GM12878 (cell line): Measurements from ENCODE around the gene AAGAB. TPM values are rescaled to one million over a fixed set of nuclear protein-coding genes. Genes with fewer than 3 reads are reported as not detected.

Experiments
- PAX5 ChIP-seq: IDR thresholded peaks from 2 replicates; pipeline ENCODE4 v1.6.1; 2011; ENCODE audit warnings: low read depth, low read length, borderline replicate concordance
- SUZ12 ChIP-seq: fragments of 200-600 bp; sonication (generic); IDR thresholded peaks from one replicate; pipeline ENCODE4 v1.6.1; 2018; ENCODE audit warnings: antibody characterized with exemption, mild to moderate bottlenecking; ENCODE audit not compliant: unreplicated experiment
- ZZZ3 ChIP-seq: IDR thresholded peaks from 2 replicates; pipeline ENCODE4 v1.6.1; 2011; ENCODE audit warnings: low read depth; ENCODE audit not compliant: control insufficient read depth, insufficient read length
- polyA plus RNA-seq, 11 experiments: library from polyadenylated mRNA; depleted of rRNA in 4 of 11; unstranded in 6 of 11; stranded (reverse) in 5 of 11; fragments of >200 nt; fragmentation: Nextera tagmentation in 4 of 11; fragmentation: Illumina TruSeq in 1 of 11; extraction: Ambion mirVana in 4 of 11; extraction: Trizol in 1 of 11; gene quantifications; 1 replicate in 1 of 11; 2 replicates in 10 of 11; pipeline versions ENCODE4 v1.2.1 to v1.2.3, GENCODE V29; 2011 to 2016; ENCODE audit warnings: inconsistent platforms in 2 of 11, missing spikeins in 2 of 11, low read depth in 1 of 11
- total RNA-seq, 4 experiments: library from RNA; depleted of rRNA in 3 of 4; stranded (reverse); fragments of >200 nt in 3 of 4; fragmentation: Illumina TruSeq in 1 of 4; extraction: Trizol in 1 of 4; gene quantifications; 2 replicates each; pipeline versions ENCODE4 v1.2.1 to v1.2.3, GENCODE V29; 2013 to 2021
- TF ChIP-seq, protein P1 (sequence below): fragments of 450-650 bp; IDR thresholded peaks from 2 replicates; pipeline ENCODE4 v1.6.1; 2017; ENCODE audit warnings: mild to moderate bottlenecking, moderate library complexity
- TF ChIP-seq, protein P2 (sequence below): IDR thresholded peaks from 2 replicates; pipeline ENCODE4 v1.6.1; 2012; ENCODE audit warnings: low read depth, low read length, improper control_type of control experiment
- TF ChIP-seq, protein P3 (sequence below): fragments of 450-650 bp; IDR thresholded peaks from 2 replicates; pipeline ENCODE4 v1.6.1; 2014; ENCODE audit warnings: mild to moderate bottlenecking

AAGAB gene
- total and polyA plus RNA-seq, 10 of the 15 experiments (the other 5 are each of a cell fraction or from before 2014, with no cell fraction given) = 11.4 to 62.3 (median 38.0) TPM

DNA sequence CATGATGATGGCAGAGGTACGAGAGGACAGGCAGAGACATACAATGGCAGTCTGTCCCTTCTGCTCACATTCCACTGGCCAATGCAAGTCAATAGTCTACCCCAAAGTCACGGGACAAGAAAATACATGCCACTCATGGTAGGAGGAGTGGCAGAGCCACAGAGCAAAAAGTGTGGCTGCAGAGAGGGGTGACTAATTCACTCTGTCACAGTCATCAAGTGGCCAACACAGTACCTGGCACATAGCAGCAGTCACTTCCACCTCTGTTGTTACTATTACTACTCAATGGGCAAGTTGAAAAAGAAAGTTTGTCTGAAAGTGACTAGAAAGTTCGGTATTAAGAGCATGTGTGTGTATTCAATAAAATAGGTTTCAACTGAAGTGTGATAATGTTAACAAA, 97.6 kb downstream of the AAGAB start (continued):
- TF ChIP-seq, protein P1, sequence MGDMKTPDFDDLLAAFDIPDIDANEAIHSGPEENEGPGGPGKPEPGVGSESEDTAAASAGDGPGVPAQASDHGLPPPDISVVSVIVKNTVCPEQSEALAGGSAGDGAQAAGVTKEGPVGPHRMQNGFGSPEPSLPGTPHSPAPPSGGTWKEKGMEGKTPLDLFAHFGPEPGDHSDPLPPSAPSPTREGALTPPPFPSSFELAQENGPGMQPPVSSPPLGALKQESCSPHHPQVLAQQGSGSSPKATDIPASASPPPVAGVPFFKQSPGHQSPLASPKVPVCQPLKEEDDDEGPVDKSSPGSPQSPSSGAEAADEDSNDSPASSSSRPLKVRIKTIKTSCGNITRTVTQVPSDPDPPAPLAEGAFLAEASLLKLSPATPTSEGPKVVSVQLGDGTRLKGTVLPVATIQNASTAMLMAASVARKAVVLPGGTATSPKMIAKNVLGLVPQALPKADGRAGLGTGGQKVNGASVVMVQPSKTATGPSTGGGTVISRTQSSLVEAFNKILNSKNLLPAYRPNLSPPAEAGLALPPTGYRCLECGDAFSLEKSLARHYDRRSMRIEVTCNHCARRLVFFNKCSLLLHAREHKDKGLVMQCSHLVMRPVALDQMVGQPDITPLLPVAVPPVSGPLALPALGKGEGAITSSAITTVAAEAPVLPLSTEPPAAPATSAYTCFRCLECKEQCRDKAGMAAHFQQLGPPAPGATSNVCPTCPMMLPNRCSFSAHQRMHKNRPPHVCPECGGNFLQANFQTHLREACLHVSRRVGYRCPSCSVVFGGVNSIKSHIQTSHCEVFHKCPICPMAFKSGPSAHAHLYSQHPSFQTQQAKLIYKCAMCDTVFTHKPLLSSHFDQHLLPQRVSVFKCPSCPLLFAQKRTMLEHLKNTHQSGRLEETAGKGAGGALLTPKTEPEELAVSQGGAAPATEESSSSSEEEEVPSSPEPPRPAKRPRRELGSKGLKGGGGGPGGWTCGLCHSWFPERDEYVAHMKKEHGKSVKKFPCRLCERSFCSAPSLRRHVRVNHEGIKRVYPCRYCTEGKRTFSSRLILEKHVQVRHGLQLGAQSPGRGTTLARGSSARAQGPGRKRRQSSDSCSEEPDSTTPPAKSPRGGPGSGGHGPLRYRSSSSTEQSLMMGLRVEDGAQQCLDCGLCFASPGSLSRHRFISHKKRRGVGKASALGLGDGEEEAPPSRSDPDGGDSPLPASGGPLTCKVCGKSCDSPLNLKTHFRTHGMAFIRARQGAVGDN = no peak
- TF ChIP-seq PAX5 = no peak
- TF ChIP-seq, protein P2, sequence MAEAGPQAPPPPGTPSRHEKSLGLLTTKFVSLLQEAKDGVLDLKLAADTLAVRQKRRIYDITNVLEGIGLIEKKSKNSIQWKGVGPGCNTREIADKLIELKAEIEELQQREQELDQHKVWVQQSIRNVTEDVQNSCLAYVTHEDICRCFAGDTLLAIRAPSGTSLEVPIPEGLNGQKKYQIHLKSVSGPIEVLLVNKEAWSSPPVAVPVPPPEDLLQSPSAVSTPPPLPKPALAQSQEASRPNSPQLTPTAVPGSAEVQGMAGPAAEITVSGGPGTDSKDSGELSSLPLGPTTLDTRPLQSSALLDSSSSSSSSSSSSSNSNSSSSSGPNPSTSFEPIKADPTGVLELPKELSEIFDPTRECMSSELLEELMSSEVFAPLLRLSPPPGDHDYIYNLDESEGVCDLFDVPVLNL = no peak
- TF ChIP-seq, protein P3, sequence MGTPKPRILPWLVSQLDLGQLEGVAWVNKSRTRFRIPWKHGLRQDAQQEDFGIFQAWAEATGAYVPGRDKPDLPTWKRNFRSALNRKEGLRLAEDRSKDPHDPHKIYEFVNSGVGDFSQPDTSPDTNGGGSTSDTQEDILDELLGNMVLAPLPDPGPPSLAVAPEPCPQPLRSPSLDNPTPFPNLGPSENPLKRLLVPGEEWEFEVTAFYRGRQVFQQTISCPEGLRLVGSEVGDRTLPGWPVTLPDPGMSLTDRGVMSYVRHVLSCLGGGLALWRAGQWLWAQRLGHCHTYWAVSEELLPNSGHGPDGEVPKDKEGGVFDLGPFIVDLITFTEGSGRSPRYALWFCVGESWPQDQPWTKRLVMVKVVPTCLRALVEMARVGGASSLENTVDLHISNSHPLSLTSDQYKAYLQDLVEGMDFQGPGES = no peak
- TF ChIP-seq SUZ12 = no peak
- no peak for TF ChIP-seq ZZZ3
